ENCODE measurements around the gene TTC8. TPM values are rescaled to one million over a fixed set of nuclear protein-coding genes. Genes with fewer than 3 reads are reported as not detected.
A peak's percentile ranks its signal among the peaks of the same experiment; 100 is the strongest.

The TTC8 gene
- total RNA-seq, 1 donor from 2014 or later, result 12.5 TPM

- DNase-seq (ENCODE audit: low read depth, low spot score), result no peak
Observed at GRCh38 chr14:88866305-88866704, 41.9 kb downstream of the TTC8 start.

GRCh38 chr14:88868558-88869159 is 44.2 kb downstream of the TTC8 start:
- DNase-seq (ENCODE audit: low read depth, low spot score), result no peak

- no peak for DNase-seq (ENCODE audit: low read depth, low spot score)
Observed at GRCh38 chr14:88870777-88871176, 46.3 kb downstream of the TTC8 start.

GRCh38 chr14:88871429-88871828 is 47.0 kb downstream of the TTC8 start:
- no peak for DNase-seq (ENCODE audit: low read depth, low spot score)

GRCh38 chr14:88872976-88873375 is 48.5 kb downstream of the TTC8 start:
- no peak for DNase-seq (ENCODE audit: low read depth, low spot score)

GRCh38 chr14:88877192-88877591 is 52.7 kb downstream of the TTC8 start:
- DNase-seq (ENCODE audit: low read depth, low spot score), result no peak

GRCh38 chr14:88879022-88879421 is 54.6 kb downstream of the TTC8 start:
- DNase-seq (ENCODE audit: low read depth, low spot score), result peak; percentile 84

GRCh38 chr14:88882236-88882635 is 57.8 kb downstream of the TTC8 start:
- no peak for DNase-seq (ENCODE audit: low read depth, low spot score)

- DNase-seq (ENCODE audit: low read depth, low spot score), result no peak
Observed at GRCh38 chr14:88895116-88895515, 70.7 kb downstream of the TTC8 start.

GRCh38 chr14:88901189-88901588 is 76.7 kb downstream of the TTC8 start:
- DNase-seq (ENCODE audit: low read depth, low spot score), result no peak

GRCh38 chr14:88901991-88902390 is 77.5 kb downstream of the TTC8 start:
- no peak for DNase-seq (ENCODE audit: low read depth, low spot score)

GRCh38 chr14:88902850-88903249 is 78.4 kb downstream of the TTC8 start:
- DNase-seq (ENCODE audit: low read depth, low spot score), result no peak

- DNase-seq (ENCODE audit: low read depth, low spot score), result no peak
Observed at GRCh38 chr14:88904206-88904647, 79.8 kb downstream of the TTC8 start.

GRCh38 chr14:88904864-88905263 is 80.4 kb downstream of the TTC8 start:
- no peak for DNase-seq (ENCODE audit: low read depth, low spot score)

- peak; percentile 30 for DNase-seq (ENCODE audit: low read depth, low spot score)
Observed at GRCh38 chr14:88908216-88908615, 83.8 kb downstream of the TTC8 start.

- DNase-seq (ENCODE audit: low read depth, low spot score), result no peak
Observed at GRCh38 chr14:88910386-88910785, 85.9 kb downstream of the TTC8 start.

- DNase-seq (ENCODE audit: low read depth, low spot score), result no peak
Observed at GRCh38 chr14:88911809-88912208, 87.4 kb downstream of the TTC8 start.

- DNase-seq (ENCODE audit: low read depth, low spot score), result no peak
Observed at GRCh38 chr14:88914956-88915355, 90.5 kb downstream of the TTC8 start.

- no peak for DNase-seq (ENCODE audit: low read depth, low spot score)
Observed at GRCh38 chr14:88919502-88919901, 95.1 kb downstream of the TTC8 start.

Other genes with a start within 250 kb of the TTC8 start
- gene EML5, start 31.7 kb upstream of the TTC8 start, total RNA-seq, result under 0.01 and 0.14 TPM in 2 replicates

All from pulmonary artery endothelial cell (primary cell).